Esophagus muscularis mucosa (tissue), 4 donors: Measurements from ENCODE around the gene MTUS2. TPM values are rescaled to one million over a fixed set of nuclear protein-coding genes. Genes with fewer than 3 reads are reported as not detected.

Source experiments
- DNase-seq: peaks from one replicate; pipeline ENCODE4 v3.0.0-alpha.2; 2017; ENCODE audit errors: extremely low spot score
- H3K27ac ChIP-seq, 4 donors: fragments of 200-600 bp; sonication (generic); replicated peaks in 1 of 4; 1 replicate in 3 of 4; 2 replicates in 1 of 4; pipeline ENCODE4 v1.5.1; 2016 to 2019; ENCODE audit warnings: mild to moderate bottlenecking in 1 of 4
- H3K27me3 ChIP-seq, 4 donors: fragments of 200-600 bp; sonication (generic); one replicate each; pipeline versions ENCODE4 v1.5.1 to v1.6.0; 2016 to 2019
- H3K36me3 ChIP-seq, 4 donors: fragments of 200-600 bp; sonication (generic); one replicate each; pipeline ENCODE4 v1.5.1; 2016 to 2019
- H3K4me1 ChIP-seq, 4 donors: fragments of 200-600 bp; sonication (generic); one replicate each; pipeline ENCODE4 v1.5.1; 2016 to 2019
- H3K4me3 ChIP-seq, 4 donors: fragments of 200-600 bp; sonication (generic); 1 replicate in 2 of 4; 2 replicates in 2 of 4; pipeline ENCODE4 v1.5.1; 2016 to 2019; ENCODE audit warnings: mild to moderate bottlenecking in 4 of 4, moderate library complexity in 1 of 4
- H3K9me3 ChIP-seq, 4 donors: fragments of 200-600 bp; sonication (generic); 1 replicate in 3 of 4; 2 replicates in 1 of 4; pipeline ENCODE4 v1.5.1; 2016 to 2019
- EP300 ChIP-seq: sonication (generic); formaldehyde crosslinking; IDR thresholded peaks from one replicate; pipeline ENCODE4 v1.6.1; 2017; ENCODE audit warnings: antibody characterized with exemption
- POLR2A ChIP-seq: fragments of 450-650 bp; IDR thresholded peaks from one replicate; pipeline ENCODE4 v1.6.1; 2017; ENCODE audit warnings: antibody characterized with exemption, moderate library complexity, mild to moderate bottlenecking, low read depth
- POLR2AphosphoS5 ChIP-seq, 2 donors: sonication (generic); formaldehyde crosslinking; IDR thresholded peaks; one replicate each; pipeline ENCODE4 v1.6.1; 2017; ENCODE audit warnings: antibody characterized with exemption in 2 of 2
- WGBS: methylation state at CpG from one replicate; pipeline ENCODE4 v1.1.5; 2018; 5-methylcytosine and 5-hydroxymethylcytosine counted together
- intact Hi-C: fragments of 100-400 bp; cut with DNase I; formaldehyde crosslinking; loops from one replicate; pipeline ENCODE4 v1.15.1; 2023
- total RNA-seq, 4 donors: library from RNA; depleted of rRNA; stranded (reverse); fragments of >200 nt; gene quantifications; one replicate each; pipeline versions ENCODE4 v1.1.0 to v1.2.1, GENCODE V29; 2016
- TF ChIP-seq, protein P1 (sequence below), 3 experiments: fragments of 200-600 bp in 2 of 3; fragments of 450-650 bp in 1 of 3; sonication (generic) in 2 of 3; IDR thresholded peaks; one replicate each; pipeline ENCODE4 v1.5.1; 2017 to 2019; ENCODE audit warnings: antibody characterized with exemption in 3 of 3, mild to moderate bottlenecking in 2 of 3, moderate library complexity in 1 of 3

Gene MTUS2
- total RNA-seq, 4 donors from 2014 or later = 7.1 to 46.2 (median 12.8) TPM

GRCh38 chr13:29474991-29475390, 654.9 kb downstream of the MTUS2 start:
- H3K4me3 ChIP-seq = no peak overlapping the region
- intact Hi-C loops = no loop called here
- H3K27me3 ChIP-seq = no peaks in the 10 kb centered on the region
- no peak for DNase-seq
- no peak overlapping the region for H3K27ac ChIP-seq
- no peaks in the 10 kb centered on the region for H3K4me1 ChIP-seq
- WGBS = 82% methylated on average over 3 of the region's 3 CpGs
- no peak for TF ChIP-seq EP300
- no peak for TF ChIP-seq POLR2A
- TF ChIP-seq, protein P1, sequence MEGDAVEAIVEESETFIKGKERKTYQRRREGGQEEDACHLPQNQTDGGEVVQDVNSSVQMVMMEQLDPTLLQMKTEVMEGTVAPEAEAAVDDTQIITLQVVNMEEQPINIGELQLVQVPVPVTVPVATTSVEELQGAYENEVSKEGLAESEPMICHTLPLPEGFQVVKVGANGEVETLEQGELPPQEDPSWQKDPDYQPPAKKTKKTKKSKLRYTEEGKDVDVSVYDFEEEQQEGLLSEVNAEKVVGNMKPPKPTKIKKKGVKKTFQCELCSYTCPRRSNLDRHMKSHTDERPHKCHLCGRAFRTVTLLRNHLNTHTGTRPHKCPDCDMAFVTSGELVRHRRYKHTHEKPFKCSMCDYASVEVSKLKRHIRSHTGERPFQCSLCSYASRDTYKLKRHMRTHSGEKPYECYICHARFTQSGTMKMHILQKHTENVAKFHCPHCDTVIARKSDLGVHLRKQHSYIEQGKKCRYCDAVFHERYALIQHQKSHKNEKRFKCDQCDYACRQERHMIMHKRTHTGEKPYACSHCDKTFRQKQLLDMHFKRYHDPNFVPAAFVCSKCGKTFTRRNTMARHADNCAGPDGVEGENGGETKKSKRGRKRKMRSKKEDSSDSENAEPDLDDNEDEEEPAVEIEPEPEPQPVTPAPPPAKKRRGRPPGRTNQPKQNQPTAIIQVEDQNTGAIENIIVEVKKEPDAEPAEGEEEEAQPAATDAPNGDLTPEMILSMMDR (IDR thresholded peaks at IDR 0.05) = no peak
- TF ChIP-seq POLR2AphosphoS5 (IDR thresholded peaks at IDR 0.05) = no peak
- H3K9me3 ChIP-seq = no peaks in the 10 kb centered on the region
- H3K36me3 ChIP-seq = no peaks in the 10 kb centered on the region

DNA sequence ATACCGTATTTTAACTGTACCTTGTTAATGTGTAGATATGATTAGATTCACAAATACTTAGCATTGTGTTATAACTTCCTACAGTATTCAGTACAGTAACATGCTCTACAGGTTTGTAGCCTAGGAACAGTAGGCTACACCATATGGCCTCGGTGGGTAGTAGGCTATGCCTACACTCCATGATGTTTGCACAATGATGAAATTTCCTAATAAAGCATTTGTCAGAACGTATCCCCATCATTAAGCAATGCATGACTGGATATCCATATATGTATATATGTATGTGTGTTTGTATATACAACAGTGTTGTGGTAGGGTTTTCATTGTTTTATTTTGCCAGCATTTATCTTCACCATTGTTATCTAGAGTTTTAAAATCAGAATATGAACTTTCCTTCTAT, 655.9 kb downstream of the MTUS2 start:
- no peak for TF ChIP-seq POLR2A
- no peak for TF ChIP-seq POLR2AphosphoS5 (IDR thresholded peaks at IDR 0.05)
- TF ChIP-seq EP300 = no peak
- TF ChIP-seq, protein P1 (IDR thresholded peaks at IDR 0.05) = no peak
- Histone ChIP-seq H3K36me3 (peaks cover 0 to 3% (median 0%) of the 10 kb centered on the region in 4 donors), H3K4me3 (no peak overlapping the region), H3K4me1 (no peaks in the 10 kb centered on the region), H3K27me3 (no peaks in the 10 kb centered on the region), H3K27ac (no peak overlapping the region), H3K9me3 (no peaks in the 10 kb centered on the region)
- DNase-seq = no peak
- 89% methylated on average over 3 of the region's 3 CpGs for WGBS
- intact Hi-C loops = no loop called here

GRCh38 chr13:29479716-29480492, 659.8 kb downstream of the MTUS2 start:
- H3K4me3 ChIP-seq = no peak overlapping the region
- H3K4me1 ChIP-seq = no peaks in the 10 kb centered on the region
- no peaks in the 10 kb centered on the region for H3K27me3 ChIP-seq
- H3K27ac ChIP-seq = no peak overlapping the region
- 81% methylated on average over 24 of the region's 25 CpGs for WGBS
- DNase-seq = no peak
- H3K9me3 ChIP-seq = no peaks in the 10 kb centered on the region
- intact Hi-C loops = no loop called here
- TF ChIP-seq EP300 = no peak
- TF ChIP-seq, protein P1 (IDR thresholded peaks at IDR 0.05) = no peak
- no peak for TF ChIP-seq POLR2A
- no peak for TF ChIP-seq POLR2AphosphoS5 (IDR thresholded peaks at IDR 0.05)
- peaks cover 0 to 3% (median 0%) of the 10 kb centered on the region in 4 donors for H3K36me3 ChIP-seq

DNA sequence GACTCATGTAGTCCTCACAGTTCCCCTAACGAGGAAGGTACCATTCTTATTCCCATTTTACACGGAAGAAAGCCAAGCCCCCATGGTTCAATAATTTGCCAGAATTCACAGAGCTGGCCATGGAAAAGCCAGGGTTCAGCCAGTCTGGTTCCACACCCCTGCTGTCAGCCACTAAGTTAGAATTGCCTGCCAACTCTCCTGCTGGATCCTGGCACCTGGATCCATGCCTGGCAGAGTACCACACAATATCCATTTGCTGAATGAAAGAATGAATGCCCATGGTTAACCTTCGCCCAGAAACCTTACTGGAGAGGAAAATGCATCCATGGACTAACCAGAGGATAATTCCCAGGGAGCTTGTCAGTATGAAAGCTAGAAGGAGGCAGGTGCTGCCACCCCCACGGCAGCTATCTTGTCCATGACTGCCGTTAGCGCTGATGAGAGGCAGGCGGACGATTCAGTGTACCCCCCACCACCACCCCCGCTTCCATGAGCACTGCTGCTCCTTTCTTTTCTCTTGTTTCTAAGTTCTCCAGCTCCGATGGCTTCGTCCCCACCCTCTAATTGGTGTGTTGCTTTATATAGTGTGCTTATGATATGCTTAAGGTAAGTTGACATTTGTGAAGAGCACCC, 660.9 kb downstream of the MTUS2 start:
- Histone ChIP-seq H3K9me3 (no peaks in the 10 kb centered on the region), H3K4me1 (no peaks in the 10 kb centered on the region), H3K27me3 (no peaks in the 10 kb centered on the region), H3K4me3 (no peak overlapping the region), H3K27ac (no peak overlapping the region), H3K36me3 (peaks cover 0 to 3% (median 0%) of the 10 kb centered on the region in 4 donors)
- no peak for TF ChIP-seq POLR2A
- TF ChIP-seq, protein P1 (IDR thresholded peaks at IDR 0.05) = no peak
- TF ChIP-seq EP300 = no peak
- no peak for TF ChIP-seq POLR2AphosphoS5 (IDR thresholded peaks at IDR 0.05)
- 84% methylated on average over 11 of the region's 11 CpGs for WGBS
- intact Hi-C loops = no loop called here
- no peak for DNase-seq
